ENCODE results near the gene SNRNP40.

Gene SNRNP40

DNA sequence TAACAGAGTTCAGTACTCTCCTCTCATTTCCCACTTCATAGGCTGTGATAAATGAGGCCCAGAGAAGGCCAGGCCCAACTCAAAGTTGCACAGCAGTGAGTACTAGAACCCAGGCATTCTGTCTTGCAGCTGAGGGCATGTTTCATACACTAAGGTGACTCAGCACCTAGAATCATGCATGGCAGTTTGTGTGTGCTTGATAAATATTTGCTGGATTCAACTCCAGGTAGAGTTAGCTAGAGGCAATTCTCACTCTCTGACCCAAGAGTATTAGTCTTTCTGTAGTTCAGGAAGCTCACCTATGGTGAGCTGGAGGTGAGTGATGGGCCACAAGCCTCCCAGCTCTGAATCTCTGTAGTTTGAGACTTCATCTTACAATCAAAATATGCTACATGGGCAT is 67.6 kb downstream of the SNRNP40 start:
- no peak for DNase-seq

DNA sequence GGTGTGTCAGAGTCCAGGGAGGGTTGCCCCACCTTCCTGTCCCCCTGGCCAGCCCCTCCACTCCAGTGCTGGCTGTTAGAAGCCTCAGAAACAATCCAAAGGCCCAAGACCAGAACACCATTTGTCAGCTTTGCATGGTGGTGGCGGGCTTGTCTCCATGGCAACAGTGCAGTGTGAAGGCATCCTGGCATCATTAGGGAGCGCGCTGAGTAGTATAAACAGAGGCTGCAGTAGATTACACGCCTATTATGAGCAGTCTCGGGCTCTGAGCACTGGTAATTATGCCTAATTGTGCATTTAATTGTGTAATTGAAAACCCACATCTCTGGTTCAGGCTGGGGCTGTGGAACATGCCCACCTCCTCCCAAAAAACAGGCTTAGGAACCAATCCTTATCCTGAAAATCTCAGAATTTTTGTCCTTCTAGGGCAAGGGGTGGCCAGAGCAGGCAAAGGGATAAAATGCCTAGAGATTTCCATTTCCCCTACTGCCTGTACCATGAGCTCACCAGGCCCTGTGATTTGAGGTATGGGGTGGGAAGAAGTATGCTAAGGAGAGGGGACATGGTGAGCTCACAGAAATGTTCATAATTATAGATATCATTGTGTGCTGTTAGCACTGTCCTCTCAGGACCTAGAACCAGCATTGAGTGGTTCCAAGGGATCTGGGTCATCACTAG is 68.6 kb downstream of the SNRNP40 start:
- no peak for DNase-seq

GRCh38 chr1:31224068-31224467 is 72.5 kb downstream of the SNRNP40 start:
- DNase-seq, result no peak

GRCh38 chr1:31222176-31222575 is 74.4 kb downstream of the SNRNP40 start:
- DNase-seq, result no peak

- no peak for DNase-seq
These were observed 75.5 kb downstream of the SNRNP40 start for GRCh38 chr1:31221072-31221471.

- no peak for DNase-seq
These were observed 77.1 kb downstream of the SNRNP40 start for GRCh38 chr1:31219489-31219888.

DNA sequence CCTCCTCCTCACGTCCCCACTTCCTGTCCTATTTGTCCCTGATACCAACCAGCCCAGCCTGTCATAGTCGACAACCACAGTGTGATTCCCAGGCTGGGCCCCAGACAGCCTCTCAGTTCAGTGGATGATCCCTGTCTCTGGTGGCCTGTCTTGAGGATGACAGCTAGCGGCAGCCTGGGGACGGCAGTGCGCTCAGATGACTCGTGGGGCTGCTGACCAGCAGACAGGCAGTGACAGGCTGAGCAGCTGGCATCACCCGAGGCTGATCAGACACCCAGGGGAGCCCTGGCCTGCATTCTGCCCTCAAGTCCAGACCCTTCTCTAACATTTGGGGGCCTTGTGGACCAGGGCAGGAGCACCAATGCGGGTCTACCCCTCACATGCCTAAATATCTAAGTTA is 77.9 kb downstream of the SNRNP40 start:
- no peak for DNase-seq

DNA sequence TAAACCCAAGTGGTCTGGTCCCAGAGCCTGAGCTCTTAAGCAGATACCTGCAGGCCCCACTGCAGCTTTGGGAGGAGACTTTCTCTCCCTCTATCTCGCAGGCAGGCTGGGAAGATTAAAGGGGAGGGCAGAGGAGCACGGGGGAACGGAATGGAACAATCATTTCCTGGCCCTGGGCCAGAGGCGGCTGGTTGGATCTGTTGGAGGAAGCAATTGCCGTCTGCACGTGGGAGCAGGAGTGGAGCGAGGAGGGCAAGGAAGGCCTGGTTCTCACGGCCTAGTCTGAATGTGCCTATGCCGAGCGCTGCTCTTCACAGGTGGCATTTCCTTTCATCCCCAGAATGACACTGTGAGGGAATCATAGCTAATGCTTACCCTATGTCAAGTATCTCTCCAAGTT is 80.6 kb downstream of the SNRNP40 start:
- DNase-seq, result no peak

DNA sequence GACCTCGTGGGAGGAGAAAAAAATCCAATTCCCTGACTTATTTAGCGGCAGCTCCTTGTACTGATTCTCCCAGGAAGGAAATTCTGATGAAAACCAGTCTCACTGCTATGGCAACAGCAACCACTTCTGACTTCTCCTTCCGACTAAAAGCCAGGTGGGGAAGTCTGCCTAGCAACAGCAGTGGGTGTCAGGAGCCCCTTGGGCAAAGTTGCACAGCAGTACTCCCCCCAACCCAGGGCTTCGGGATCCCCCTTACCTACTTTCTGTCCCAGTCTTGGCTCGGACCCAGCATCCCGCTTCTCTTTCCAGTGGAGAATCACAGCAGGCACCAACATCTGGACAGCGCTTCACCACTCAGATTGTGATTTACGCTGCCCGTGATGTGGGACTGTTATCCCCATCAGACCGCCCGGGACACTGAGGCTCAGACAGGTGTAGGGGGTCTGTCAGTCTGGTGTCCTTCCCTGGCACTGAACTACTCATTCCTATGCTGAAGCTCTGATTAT is 81.5 kb downstream of the SNRNP40 start:
- DNase-seq, result no peak

GRCh38 chr1:31214316-31215064 is 82.1 kb downstream of the SNRNP40 start:
- no peak for DNase-seq

Data from stimulated activated CD4-positive, alpha-beta T cell treated with anti-CD3 and anti-CD28 coated beads, Interleukin-4, amount 100 ng/mL, for 24 hours (primary cell).